ENCODE data around the gene ADRB2. TPM values are rescaled to one million over a fixed set of nuclear protein-coding genes. Genes with fewer than 3 reads are reported as not detected.
A peak's percentile ranks its signal among the peaks of the same experiment; 100 is the strongest.

ADRB2 gene
- polyA plus RNA-seq, 3 donors = 6.8 to 10.9 (median 10.8) TPM

- Histone ChIP-seq H3K4me3 (replicated peaks in 1 of 3; ENCODE audit: low read depth in 2 of 3, low read length in 3 of 3) (no peak overlapping the region), H2AFZ (ENCODE audit: insufficient read depth, low read depth, low read length, poor library complexity, severe bottlenecking) (no peak overlapping the region), H3K9ac (ENCODE audit: insufficient read depth, low read length, poor library complexity, severe bottlenecking) (no peak overlapping the region), H3K79me2 (ENCODE audit: insufficient read depth, low read length) (peaks cover 5% of the 10 kb centered on the region), H3K36me3 (replicated peaks in 1 of 2; ENCODE audit: control insufficient read depth in 1 of 2, insufficient read depth in 2 of 2, low read length in 2 of 2) (peaks cover 0 to 28% of the 10 kb centered on the region in 2 donors), H3K9me3 (replicated peaks in 1 of 2; ENCODE audit: control insufficient read depth in 1 of 2, insufficient read depth in 1 of 2, low read length in 2 of 2) (no peaks in the 10 kb centered on the region), H3K27ac (ENCODE audit: low read depth in 1 of 2, low read length in 2 of 2) (no peak overlapping the region), H3K4me1 (ENCODE audit: control insufficient read depth in 1 of 2, insufficient read depth in 2 of 2, low read length in 2 of 2) (peaks cover 7 to 12% of the 10 kb centered on the region in 2 donors), H4K20me1 (ENCODE audit: insufficient read depth, low read length) (peaks cover 72% of the 10 kb centered on the region), H3K27me3 (ENCODE audit: control insufficient read depth in 2 of 2, insufficient read depth in 2 of 2, low read length in 2 of 2) (no peaks in the 10 kb centered on the region), H3K4me2 (replicated peaks; ENCODE audit: extremely low read depth, low read length, poor library complexity, severe bottlenecking) (no peak overlapping the region)
- intact Hi-C loops (cut with micrococcal nuclease) = no loop called here
- Mint-ChIP-seq H3K4me1 (peaks cover 26% of the 10 kb centered on the region), H3K9me3 (no peaks in the 10 kb centered on the region), H3K27ac (no peak overlapping the region), H3K36me3 (peaks cover 35 to 50% of the 10 kb centered on the region in 2 donors), H3K4me3 (no peak overlapping the region), H3K27me3 (ENCODE audit: low read depth in 3 of 3) (no peaks in the 10 kb centered on the region)
- TF ChIP-seq CTCF (IDR thresholded peaks at IDR 0.05) = no peak
- no peak for DNase-seq
- no CpG with 5 or more reads among the region's 2 CpGs for WGBS (ENCODE audit: insufficient coverage)
Observed at GRCh38 chr5:148853868-148854267, 27.5 kb downstream of the ADRB2 start.

- H3K4me3 ChIP-seq (replicated peaks in 1 of 3; ENCODE audit: low read depth in 2 of 3, low read length in 3 of 3) = no peak overlapping the region
- no peak overlapping the region for H3K9ac ChIP-seq (ENCODE audit: insufficient read depth, low read length, poor library complexity, severe bottlenecking)
- intact Hi-C loops (cut with micrococcal nuclease) = no loop called here
- H3K4me1 ChIP-seq (ENCODE audit: control insufficient read depth in 1 of 2, insufficient read depth in 2 of 2, low read length in 2 of 2) = peaks cover 15% of the 10 kb centered on the region in 2 donors
- TF ChIP-seq CTCF (IDR thresholded peaks at IDR 0.05) = no peak
- no peaks in the 10 kb centered on the region for H3K27me3 ChIP-seq (ENCODE audit: control insufficient read depth in 2 of 2, insufficient read depth in 2 of 2, low read length in 2 of 2)
- H3K36me3 ChIP-seq (replicated peaks in 1 of 2; ENCODE audit: control insufficient read depth in 1 of 2, insufficient read depth in 2 of 2, low read length in 2 of 2) = peaks cover 0 to 28% of the 10 kb centered on the region in 2 donors
- Mint-ChIP-seq H3K27ac (peak overlapping the region in 3 of 7 donors; percentile 4 to 8 (median 7)), H3K36me3 (peaks cover 33 to 43% of the 10 kb centered on the region in 2 donors), H3K4me1 (peaks cover 32% of the 10 kb centered on the region), H3K27me3 (ENCODE audit: low read depth in 3 of 3) (peaks cover 0 to 2% (median 2%) of the 10 kb centered on the region in 3 donors), H3K4me3 (no peak overlapping the region), H3K9me3 (no peaks in the 10 kb centered on the region)
- no peaks in the 10 kb centered on the region for H3K79me2 ChIP-seq (ENCODE audit: insufficient read depth, low read length)
- H3K27ac ChIP-seq (ENCODE audit: low read depth in 1 of 2, low read length in 2 of 2) = no peak overlapping the region
- no peaks in the 10 kb centered on the region for H3K9me3 ChIP-seq (replicated peaks in 1 of 2; ENCODE audit: control insufficient read depth in 1 of 2, insufficient read depth in 1 of 2, low read length in 2 of 2)
- 68% methylated on average over 4 of the region's 5 CpGs for WGBS (ENCODE audit: insufficient coverage)
- DNase-seq = no peak
- peaks cover 69% of the 10 kb centered on the region for H4K20me1 ChIP-seq (ENCODE audit: insufficient read depth, low read length)
- no peak overlapping the region for H3K4me2 ChIP-seq (replicated peaks; ENCODE audit: extremely low read depth, low read length, poor library complexity, severe bottlenecking)
- no peak overlapping the region for H2AFZ ChIP-seq (ENCODE audit: insufficient read depth, low read depth, low read length, poor library complexity, severe bottlenecking)
Observed at GRCh38 chr5:148855249-148856008, 29.0 kb downstream of the ADRB2 start.

Measured in CD14-positive monocyte (primary cell).